GM12801 (cell line): Measurements from ENCODE around the gene RNF214.

ENCODE experiments used
- TF ChIP-seq, protein P1 (sequence below): IDR thresholded peaks from one replicate; pipeline ENCODE4 v1.5.1; 2011; ENCODE audit warnings: control low read depth; ENCODE audit not compliant: insufficient read length; ENCODE audit errors: extremely low read depth

Gene RNF214

DNA sequence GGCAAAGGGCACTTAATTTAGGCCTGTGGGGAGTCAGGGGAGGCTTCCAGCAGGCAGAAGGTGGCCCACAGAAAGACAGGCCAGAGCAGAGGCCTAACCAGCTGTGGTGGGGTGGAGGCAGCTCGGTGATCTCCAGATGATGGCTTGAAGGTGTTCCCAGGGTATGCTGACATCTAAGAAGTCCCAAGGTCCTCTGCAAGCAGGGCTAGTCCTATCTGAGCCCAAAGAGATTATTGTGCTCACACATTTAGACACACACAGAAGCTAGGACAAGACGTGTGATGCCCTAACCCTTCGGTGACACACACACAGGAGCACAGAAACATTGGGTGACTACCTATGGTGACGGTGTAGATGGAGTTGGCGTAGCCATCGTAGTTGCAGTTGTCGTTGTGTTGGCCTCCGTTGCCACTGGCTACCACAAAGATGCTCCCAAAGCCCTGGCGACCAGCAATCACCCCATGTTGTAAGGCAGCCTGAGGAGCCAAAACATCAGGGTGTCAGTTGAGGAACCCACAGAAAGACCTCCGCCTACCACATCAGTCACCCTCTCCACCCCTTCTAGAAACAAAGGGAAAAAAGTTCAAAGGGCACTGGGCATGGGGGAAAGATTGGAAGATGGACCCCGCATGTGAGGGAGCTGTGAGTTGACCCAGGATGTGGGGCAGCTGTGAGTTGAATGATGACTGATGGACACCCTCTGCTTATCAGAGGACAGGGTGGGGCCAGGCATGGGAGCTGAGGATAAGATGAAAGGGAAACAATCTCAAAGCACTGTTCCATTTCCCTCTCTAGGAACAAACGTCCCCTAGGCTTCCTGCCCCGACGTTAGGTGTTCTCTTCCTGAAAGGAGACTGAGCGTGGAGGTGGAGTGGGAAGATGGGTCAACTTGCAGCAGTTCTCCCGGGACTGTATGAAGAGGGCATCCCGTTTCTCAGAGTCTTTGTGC is 8.5 kb upstream of the RNF214 start:
- TF ChIP-seq, protein P1, sequence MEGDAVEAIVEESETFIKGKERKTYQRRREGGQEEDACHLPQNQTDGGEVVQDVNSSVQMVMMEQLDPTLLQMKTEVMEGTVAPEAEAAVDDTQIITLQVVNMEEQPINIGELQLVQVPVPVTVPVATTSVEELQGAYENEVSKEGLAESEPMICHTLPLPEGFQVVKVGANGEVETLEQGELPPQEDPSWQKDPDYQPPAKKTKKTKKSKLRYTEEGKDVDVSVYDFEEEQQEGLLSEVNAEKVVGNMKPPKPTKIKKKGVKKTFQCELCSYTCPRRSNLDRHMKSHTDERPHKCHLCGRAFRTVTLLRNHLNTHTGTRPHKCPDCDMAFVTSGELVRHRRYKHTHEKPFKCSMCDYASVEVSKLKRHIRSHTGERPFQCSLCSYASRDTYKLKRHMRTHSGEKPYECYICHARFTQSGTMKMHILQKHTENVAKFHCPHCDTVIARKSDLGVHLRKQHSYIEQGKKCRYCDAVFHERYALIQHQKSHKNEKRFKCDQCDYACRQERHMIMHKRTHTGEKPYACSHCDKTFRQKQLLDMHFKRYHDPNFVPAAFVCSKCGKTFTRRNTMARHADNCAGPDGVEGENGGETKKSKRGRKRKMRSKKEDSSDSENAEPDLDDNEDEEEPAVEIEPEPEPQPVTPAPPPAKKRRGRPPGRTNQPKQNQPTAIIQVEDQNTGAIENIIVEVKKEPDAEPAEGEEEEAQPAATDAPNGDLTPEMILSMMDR = no peak

DNA sequence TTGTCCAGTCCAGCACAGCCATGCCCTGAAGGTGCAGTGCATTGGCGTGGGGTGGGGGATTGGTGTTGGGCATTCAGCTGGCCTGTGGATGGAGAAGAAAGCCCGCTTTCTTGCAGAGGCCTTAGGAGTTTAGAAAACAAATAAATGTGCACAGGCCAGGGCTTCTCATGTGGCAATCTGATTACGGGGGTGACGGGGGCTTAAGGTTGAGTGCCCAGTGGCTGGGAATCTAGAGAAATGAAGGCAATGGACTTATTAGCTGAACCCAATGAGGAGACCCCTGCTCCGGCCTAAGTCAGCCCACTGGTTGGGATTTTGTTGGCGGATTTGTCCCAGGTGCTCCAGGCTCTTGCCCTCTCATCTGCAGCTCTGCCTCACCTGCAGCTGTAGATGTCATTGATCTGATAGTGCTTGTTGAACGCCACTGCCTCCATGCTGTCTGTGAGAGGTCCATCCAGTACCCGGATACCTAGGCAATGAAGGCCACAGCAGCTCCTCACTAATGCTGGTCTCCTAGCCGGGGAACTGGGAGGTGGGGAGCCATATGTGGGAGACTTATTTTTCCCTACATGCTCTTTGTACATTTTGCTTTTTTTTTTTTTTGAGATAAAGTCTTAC is 6.8 kb upstream of the RNF214 start:
- TF ChIP-seq, protein P1 = no peak

DNA sequence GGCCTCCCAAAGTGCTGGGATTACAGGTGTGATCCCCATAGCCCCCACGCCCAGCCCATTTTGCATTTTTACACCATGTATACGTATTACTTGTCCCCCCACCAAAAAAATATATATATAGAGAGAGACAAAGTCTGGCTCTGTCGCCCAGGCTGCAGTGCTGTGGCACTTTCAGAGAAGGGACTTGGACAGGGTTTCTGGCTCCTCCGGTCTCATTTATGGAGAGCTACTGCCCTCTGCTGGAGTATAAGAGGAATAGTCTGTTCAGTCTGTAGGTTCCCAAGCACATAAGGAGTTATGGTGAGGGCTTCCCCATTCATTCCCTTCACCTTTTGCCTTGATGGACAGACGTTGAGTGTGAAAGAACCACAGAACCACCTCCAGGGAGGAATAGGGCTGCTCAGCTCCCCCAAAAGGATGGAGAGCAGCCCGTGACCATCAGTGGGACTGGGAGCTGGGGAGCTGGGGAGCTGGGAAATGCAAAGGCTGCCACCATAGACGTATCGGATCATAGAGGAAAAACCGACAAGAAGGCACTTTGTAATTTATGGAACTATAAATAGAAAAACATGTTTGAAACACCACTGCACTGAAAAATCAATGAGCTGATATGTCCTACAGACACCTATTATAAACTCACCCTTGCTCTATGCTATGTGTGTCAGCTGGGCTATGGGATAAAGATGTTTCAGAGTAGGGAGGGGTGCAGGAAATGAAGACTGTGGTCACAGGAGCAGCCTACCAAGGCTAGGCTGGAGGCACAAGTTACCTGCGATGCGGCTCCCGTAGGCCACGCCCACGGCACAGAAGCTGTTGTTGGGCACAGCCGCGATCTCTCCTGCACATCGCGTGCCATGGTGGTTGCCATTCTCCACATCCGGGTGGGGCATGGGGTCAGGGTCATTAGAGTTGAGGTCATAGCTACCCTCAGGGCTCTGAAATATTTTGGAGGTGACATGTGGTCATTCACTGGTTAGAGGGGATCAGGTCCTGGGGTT is 5.8 kb upstream of the RNF214 start:
- TF ChIP-seq, protein P1 = no peak

DNA sequence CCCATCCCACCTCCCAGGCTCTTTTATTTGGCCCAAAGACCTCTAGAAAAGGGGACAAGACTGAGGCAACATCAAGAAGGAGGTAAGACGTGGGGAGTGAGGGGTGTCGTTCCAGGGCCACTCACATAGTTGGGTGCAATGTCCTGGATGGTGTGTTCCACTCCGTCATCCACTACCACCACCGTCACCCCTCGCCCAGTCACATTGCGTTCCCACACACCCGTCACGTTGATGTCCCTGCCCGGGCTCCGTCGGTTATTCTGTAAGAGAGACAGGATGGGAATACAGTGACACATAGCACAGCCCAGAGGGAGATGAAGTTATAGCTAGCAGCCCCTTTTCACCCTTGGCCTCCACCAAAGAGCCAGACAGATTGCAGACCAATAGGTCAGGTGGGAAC is 4.4 kb upstream of the RNF214 start:
- TF ChIP-seq, protein P1 = no peak

DNA sequence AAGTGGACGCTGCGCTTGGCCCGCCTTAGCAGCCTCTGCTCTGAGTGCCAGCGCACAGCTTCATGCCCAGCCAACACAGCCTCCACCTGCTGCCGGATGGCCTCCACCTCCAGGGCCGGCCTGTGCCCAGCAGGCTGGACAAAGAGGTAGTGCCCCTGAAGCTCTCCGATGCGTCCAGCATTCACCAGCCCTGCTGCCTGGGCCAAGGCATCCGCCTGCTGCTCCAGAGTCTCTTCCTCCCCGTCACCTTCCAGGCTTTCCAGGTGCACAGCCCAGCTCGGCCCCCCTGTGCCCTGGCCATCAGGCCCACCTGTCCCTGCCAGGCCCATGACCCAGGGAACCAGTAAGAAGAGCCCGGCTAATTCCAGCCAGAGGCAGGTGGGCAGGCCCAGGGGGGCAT is 3.1 kb upstream of the RNF214 start:
- TF ChIP-seq, protein P1 = no peak

DNA sequence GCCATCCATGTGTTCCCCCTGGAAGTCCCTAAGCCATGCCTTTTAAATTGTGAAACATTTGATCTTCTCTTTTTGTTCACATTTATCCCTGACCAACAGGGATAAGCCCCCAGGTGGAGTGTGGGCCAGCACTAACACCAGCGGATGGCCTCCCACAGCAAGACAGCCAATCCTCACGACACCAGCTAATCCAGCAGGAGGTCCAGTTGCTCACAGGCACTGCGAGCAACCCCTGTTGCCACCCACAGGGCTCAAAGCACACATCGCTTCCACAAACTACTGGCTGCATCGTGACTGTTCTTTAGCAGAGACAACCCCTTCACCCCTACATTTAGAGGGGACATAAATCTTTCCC is 2.6 kb upstream of the RNF214 start:
- TF ChIP-seq, protein P1 = no peak

DNA sequence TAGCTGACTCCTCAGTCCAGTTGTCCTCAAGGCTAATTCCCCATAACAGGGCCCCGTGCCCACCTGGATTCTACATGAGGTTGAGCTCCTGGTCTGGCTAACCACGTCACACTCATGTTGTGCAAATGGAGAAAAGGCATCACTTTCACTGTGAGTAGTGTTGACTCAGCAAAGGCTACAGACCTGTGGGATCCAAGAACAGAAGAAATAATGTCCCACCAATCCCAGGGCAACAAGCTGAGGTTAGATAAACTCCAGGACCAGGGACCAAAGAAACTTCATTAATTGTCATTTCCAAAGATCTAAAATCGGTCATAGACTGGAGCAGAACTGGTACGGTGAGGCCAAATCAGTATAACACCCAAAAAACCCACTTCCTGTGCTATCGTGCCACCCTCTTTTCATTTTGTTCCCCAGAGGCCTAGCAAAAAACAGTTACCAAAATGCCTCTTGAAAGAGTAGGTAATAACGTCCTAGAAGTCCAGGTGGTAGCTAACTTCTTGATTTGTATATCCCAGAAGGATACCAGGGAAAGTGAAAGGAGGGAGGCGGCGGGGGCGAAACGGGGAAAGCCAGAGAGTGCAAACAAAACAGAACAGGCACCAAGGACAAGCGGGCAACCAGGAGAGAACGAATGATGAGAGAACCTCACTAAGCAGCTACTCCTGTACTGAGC is 2.0 kb upstream of the RNF214 start:
- TF ChIP-seq, protein P1 = no peak
